ENCODE data around the gene RPRD1A. TPM values are rescaled to one million over a fixed set of nuclear protein-coding genes. Genes with fewer than 3 reads are reported as not detected.

RPRD1A gene
- total and polyA plus RNA-seq, 4 donors, result 11.8 to 29.5 (median 16.6) TPM

GRCh38 chr18:36041146-36041545 lies 26.2 kb downstream of the RPRD1A start (continued):
- TF ChIP-seq CTCF (IDR thresholded peaks at IDR 0.05; ENCODE audit: low read depth, low read length, missing input control) (no peak), ATF3 (IDR thresholded peaks at IDR 0.05) (no peak), RAD21 (IDR thresholded peaks at IDR 0.05) (no peak), HNF4A (conservative IDR thresholded peaks at IDR 0.05) (no peak), GABPA (IDR thresholded peaks at IDR 0.05 in 1 of 2, conservative IDR thresholded peaks at IDR 0.05 in 1 of 2) (no peak), TAF1 (conservative IDR thresholded peaks at IDR 0.05) (no peak), FOXA1 (IDR thresholded peaks at IDR 0.05) (no peak), RXRA (IDR thresholded peaks at IDR 0.05) (no peak), EGR1 (IDR thresholded peaks at IDR 0.05; ENCODE audit: low read depth in 2 of 2) (no peak), HNF4G (IDR thresholded peaks at IDR 0.05) (no peak), SP1 (IDR thresholded peaks at IDR 0.05) (no peak), YY1 (IDR thresholded peaks at IDR 0.05) (no peak)

GRCh38 chr18:36038102-36038663 lies 29.2 kb downstream of the RPRD1A start:
- Histone ChIP-seq H3K4me1 (ENCODE audit: control insufficient read depth in 4 of 4, insufficient read depth in 4 of 4, low read length in 3 of 4) (peaks cover 3 to 6% (median 3%) of the 10 kb centered on the region in 4 donors), H3K4me3 (ENCODE audit: low read depth in 1 of 3, low read length in 3 of 3) (no peak overlapping the region), H3K27ac (ENCODE audit: low read depth in 1 of 2, low read length in 2 of 2) (no peak overlapping the region), H3K9me3 (ENCODE audit: control insufficient read depth in 4 of 4, low read length in 3 of 4) (no peaks in the 10 kb centered on the region), H3K27me3 (ENCODE audit: control insufficient read depth in 4 of 4, insufficient read depth in 4 of 4, low read length in 3 of 4) (no peaks in the 10 kb centered on the region), H3K9ac (ENCODE audit: low read depth in 1 of 2, low read length in 2 of 2) (no peak overlapping the region), H3K36me3 (ENCODE audit: control insufficient read depth in 4 of 4, insufficient read depth in 3 of 4, low read depth in 1 of 4, low read length in 3 of 4) (no peaks in the 10 kb centered on the region)
- TF ChIP-seq HNF4G (IDR thresholded peaks at IDR 0.05) (no peak), HNF4A (conservative IDR thresholded peaks at IDR 0.05) (no peak), GABPA (IDR thresholded peaks at IDR 0.05 in 1 of 2, conservative IDR thresholded peaks at IDR 0.05 in 1 of 2) (no peak), YY1 (IDR thresholded peaks at IDR 0.05) (no peak), ATF3 (IDR thresholded peaks at IDR 0.05) (no peak), REST (IDR thresholded peaks at IDR 0.05) (no peak), MAX (IDR thresholded peaks at IDR 0.05) (no peak)
- WGBS, result 98% methylated on average over 5 of the region's 5 CpGs
- DNase-seq (ENCODE audit: low spot score), result no peak

- H3K9me3 ChIP-seq (ENCODE audit: control insufficient read depth in 4 of 4, low read length in 3 of 4), result no peaks in the 10 kb centered on the region
- no peak for DNase-seq (ENCODE audit: low spot score)
- TF ChIP-seq ZBTB33 (IDR thresholded peaks at IDR 0.05) (no peak), CTCF (IDR thresholded peaks at IDR 0.05; ENCODE audit: low read depth, low read length, missing input control) (no peak), NR2F2 (IDR thresholded peaks at IDR 0.05) (no peak)
Observed at GRCh38 chr18:36035253-36035652, 32.1 kb downstream of the RPRD1A start.

More at GRCh38 chr18:36035253-36035652, 32.1 kb downstream of the RPRD1A start:
- Histone ChIP-seq H3K9ac (ENCODE audit: low read depth in 1 of 2, low read length in 2 of 2) (no peak overlapping the region), H3K36me3 (ENCODE audit: control insufficient read depth in 4 of 4, insufficient read depth in 3 of 4, low read depth in 1 of 4, low read length in 3 of 4) (peaks cover 0 to 2% (median 0%) of the 10 kb centered on the region in 4 donors), H3K27ac (ENCODE audit: low read depth in 1 of 2, low read length in 2 of 2) (no peak overlapping the region), H3K4me3 (ENCODE audit: low read depth in 1 of 3, low read length in 3 of 3) (no peak overlapping the region), H3K4me1 (ENCODE audit: control insufficient read depth in 4 of 4, insufficient read depth in 4 of 4, low read length in 3 of 4) (peaks cover 3 to 6% (median 3%) of the 10 kb centered on the region in 4 donors), H3K27me3 (ENCODE audit: control insufficient read depth in 4 of 4, insufficient read depth in 4 of 4, low read length in 3 of 4) (no peaks in the 10 kb centered on the region)

Measured in liver (tissue), 9 donors.